22Rv1 (cell line): Measurements from ENCODE around the gene DISC1.

ENCODE experiments used
- H3K27ac ChIP-seq: fragments of 450-650 bp; 2 replicates; pipeline ENCODE4 v1.5.1; 2017
- ZFX ChIP-seq: fragments of 450-650 bp; IDR thresholded peaks from 2 replicates; pipeline ENCODE4 v1.6.1; 2017; ENCODE audit warnings: antibody characterized with exemption, borderline replicate concordance
- TF ChIP-seq, protein P1 (sequence below): fragments of 450-650 bp; IDR thresholded peaks from 2 replicates; pipeline ENCODE4 v1.5.1; 2017; ENCODE audit warnings: mild to moderate bottlenecking

DISC1 gene

GRCh38 chr1:231950331-231951128 is 323.9 kb downstream of the DISC1 start:
- no peak overlapping the region for H3K27ac ChIP-seq
- TF ChIP-seq, protein P1, sequence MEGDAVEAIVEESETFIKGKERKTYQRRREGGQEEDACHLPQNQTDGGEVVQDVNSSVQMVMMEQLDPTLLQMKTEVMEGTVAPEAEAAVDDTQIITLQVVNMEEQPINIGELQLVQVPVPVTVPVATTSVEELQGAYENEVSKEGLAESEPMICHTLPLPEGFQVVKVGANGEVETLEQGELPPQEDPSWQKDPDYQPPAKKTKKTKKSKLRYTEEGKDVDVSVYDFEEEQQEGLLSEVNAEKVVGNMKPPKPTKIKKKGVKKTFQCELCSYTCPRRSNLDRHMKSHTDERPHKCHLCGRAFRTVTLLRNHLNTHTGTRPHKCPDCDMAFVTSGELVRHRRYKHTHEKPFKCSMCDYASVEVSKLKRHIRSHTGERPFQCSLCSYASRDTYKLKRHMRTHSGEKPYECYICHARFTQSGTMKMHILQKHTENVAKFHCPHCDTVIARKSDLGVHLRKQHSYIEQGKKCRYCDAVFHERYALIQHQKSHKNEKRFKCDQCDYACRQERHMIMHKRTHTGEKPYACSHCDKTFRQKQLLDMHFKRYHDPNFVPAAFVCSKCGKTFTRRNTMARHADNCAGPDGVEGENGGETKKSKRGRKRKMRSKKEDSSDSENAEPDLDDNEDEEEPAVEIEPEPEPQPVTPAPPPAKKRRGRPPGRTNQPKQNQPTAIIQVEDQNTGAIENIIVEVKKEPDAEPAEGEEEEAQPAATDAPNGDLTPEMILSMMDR, result no peak
- TF ChIP-seq ZFX, result no peak

- no peak overlapping the region for H3K27ac ChIP-seq
- TF ChIP-seq, protein P1, result no peak
- TF ChIP-seq ZFX, result no peak
Observed at GRCh38 chr1:231951374-231951773, 324.8 kb downstream of the DISC1 start.

GRCh38 chr1:231952154-231952553 is 325.6 kb downstream of the DISC1 start:
- no peak for TF ChIP-seq ZFX
- TF ChIP-seq, protein P1, result no peak
- no peak overlapping the region for H3K27ac ChIP-seq

DNA sequence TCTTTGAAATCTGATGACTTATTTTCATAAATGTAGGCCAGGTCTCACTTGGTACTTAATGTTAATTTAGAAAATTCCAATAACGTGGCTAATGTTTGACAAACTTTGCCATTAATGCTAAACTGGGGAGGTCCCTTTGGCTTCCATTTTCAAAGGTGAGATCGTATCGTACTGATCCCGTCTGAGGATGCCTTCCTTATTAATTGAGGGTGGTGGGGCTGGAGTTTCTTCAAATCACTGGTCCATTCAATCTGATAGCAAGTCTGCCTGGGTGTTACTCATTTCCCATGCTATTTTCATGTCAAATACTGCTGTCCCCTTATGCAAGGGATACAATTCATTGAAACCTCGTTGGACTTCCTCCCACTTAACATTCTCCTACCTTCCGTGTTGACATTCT is 327.1 kb downstream of the DISC1 start:
- TF ChIP-seq, protein P1, result no peak
- TF ChIP-seq ZFX, result no peak
- no peak overlapping the region for H3K27ac ChIP-seq

- H3K27ac ChIP-seq, result no peak overlapping the region
- TF ChIP-seq, protein P1, result no peak
- no peak for TF ChIP-seq ZFX
Observed at GRCh38 chr1:231954751-231955150, 328.2 kb downstream of the DISC1 start.

GRCh38 chr1:231957359-231957758 is 330.8 kb downstream of the DISC1 start:
- no peak overlapping the region for H3K27ac ChIP-seq
- TF ChIP-seq ZFX, result no peak

GRCh38 chr1:231958448-231958847 is 331.9 kb downstream of the DISC1 start:
- TF ChIP-seq, protein P1, result no peak
- no peak for TF ChIP-seq ZFX
- no peak overlapping the region for H3K27ac ChIP-seq
